GM12878 (cell line): ENCODE results near the gene RHOF. TPM values are rescaled to one million over a fixed set of nuclear protein-coding genes. Genes with fewer than 3 reads are reported as not detected.

ENCODE experiments used
- ATAC-seq: fragments of 200-7000 bp; cut with Tn5 transposase; 3 replicates; pipeline ENCODE4 v1.9.1; 2020; ENCODE audit warnings: mild to moderate bottlenecking, moderate library complexity
- BruUV-seq: library from RNA; stranded (reverse); fragments of 400-500 nt; replicated peaks from 2 replicates; lab custom pipeline; 2021; lab: Mats Ljungman, UMichigan
- CTCF ChIA-PET: fragments of 300-600 bp; sonication (Branson Sonifier 250); formaldehyde crosslinking; extraction: SDS; loops from one replicate; lab custom pipeline; 2021; ENCODE audit warnings: inconsistent platforms; lab: Yijun Ruan, JAX
- POLR2A ChIA-PET: fragments of 350-600 bp; formaldehyde crosslinking; extraction: SDS; loops from one replicate; lab custom pipeline; 2021; ENCODE audit warnings: inconsistent platforms; lab: Charles Lee
- RAD21 ChIA-PET: fragments of 300-600 bp; sonication (Branson Sonifier 250); formaldehyde crosslinking; loops from one replicate; lab custom pipeline; 2023; ENCODE audit warnings: antibody characterized with exemption; ENCODE audit not compliant: unreplicated experiment; lab: Charles Lee
- SMC1A ChIA-PET: fragments of 300-600 bp; sonication (Branson Sonifier 250); formaldehyde crosslinking; loops from one replicate; lab custom pipeline; 2023; ENCODE audit not compliant: unreplicated experiment, uncharacterized antibody; lab: Charles Lee
- DNase-seq: peaks from one replicate; pipeline ENCODE4 v3.0.0-alpha.2; 2011; ENCODE audit warnings: low read depth, low spot score
- FAIRE-seq: peaks from 3 replicates; lab custom pipeline; 2011; peaks lifted over from hg19 to GRCh38; lab: Jason Lieb, UNC
- H2AFZ ChIP-seq: 2 replicates; pipeline ENCODE4 v1.6.0; 2011; ENCODE audit warnings: low read depth, low read length, control low read depth; ENCODE audit not compliant: control insufficient read depth
- H3K27ac ChIP-seq: 2 replicates; pipeline ENCODE4 v1.5.1; 2011; ENCODE audit warnings: control low read depth; ENCODE audit not compliant: control insufficient read depth, insufficient read depth
- H3K27me3 ChIP-seq, 2 experiments: replicated peaks in 1 of 2; 2 replicates each; pipeline versions ENCODE4 v1.6.0 to v1.6.1; 2011; ENCODE audit warnings: low read length in 1 of 2; ENCODE audit not compliant: control insufficient read depth in 2 of 2, insufficient read depth in 2 of 2
- H3K36me3 ChIP-seq, 2 experiments: 2 replicates each; pipeline ENCODE4 v1.5.1; 2011; ENCODE audit warnings: low read length in 1 of 2; ENCODE audit not compliant: control insufficient read depth in 2 of 2, insufficient read depth in 2 of 2
- H3K4me1 ChIP-seq: 2 replicates; pipeline ENCODE4 v1.6.1; 2011; ENCODE audit warnings: mild to moderate bottlenecking, low read length, moderate library complexity, mixed read lengths; ENCODE audit not compliant: control insufficient read depth, insufficient read depth
- H3K4me2 ChIP-seq: 2 replicates; pipeline ENCODE4 v1.6.0; 2011; ENCODE audit warnings: control low read depth; ENCODE audit not compliant: control insufficient read depth, insufficient read depth
- H3K4me3 ChIP-seq: fragments of 200-600 bp; sonication (generic); 2 replicates; pipeline ENCODE4 v1.5.1; 2016
- H3K79me2 ChIP-seq: 2 replicates; pipeline ENCODE4 v1.6.0; 2011; ENCODE audit warnings: low read length; ENCODE audit not compliant: control insufficient read depth, insufficient read depth
- H3K9ac ChIP-seq: 2 replicates; pipeline ENCODE4 v1.8.0; 2011; ENCODE audit warnings: low read length, control low read depth, mixed read lengths; ENCODE audit not compliant: control insufficient read depth, insufficient read depth
- H3K9me3 ChIP-seq: replicated peaks from 3 replicates; pipeline ENCODE4 v1.5.1; 2011; ENCODE audit warnings: mild to moderate bottlenecking, low read length; ENCODE audit not compliant: control insufficient read depth, insufficient read depth
- H4K20me1 ChIP-seq: 2 replicates; pipeline ENCODE4 v1.6.0; 2011; ENCODE audit not compliant: control insufficient read depth, insufficient read depth
- DPF2 ChIP-seq: fragments of 450-650 bp; IDR thresholded peaks from 2 replicates; pipeline ENCODE4 v1.6.1; 2017; ENCODE audit warnings: mild to moderate bottlenecking
- GABPA ChIP-seq: IDR thresholded peaks from 2 replicates; pipeline ENCODE4 v1.6.1; 2014; ENCODE audit warnings: antibody characterized with exemption, low read depth, mild to moderate bottlenecking, inconsistent platforms
- IKZF1 ChIP-seq: fragments of 450-650 bp; conservative IDR thresholded peaks from 2 replicates; pipeline ENCODE4 v1.6.1; 2017; ENCODE audit warnings: antibody characterized with exemption, mild to moderate bottlenecking
- LARP7 ChIP-seq: fragments of 450-650 bp; IDR thresholded peaks from 2 replicates; pipeline ENCODE4 v1.6.1; 2017; ENCODE audit warnings: mild to moderate bottlenecking
- RAD21 ChIP-seq: IDR thresholded peaks from 2 replicates; pipeline ENCODE4 v1.6.1; 2011; ENCODE audit warnings: mild to moderate bottlenecking, low read depth, low read length, moderate library complexity; ENCODE audit not compliant: insufficient read depth
- YY1 ChIP-seq: IDR thresholded peaks from 2 replicates; pipeline ENCODE4 v1.6.1; 2011; ENCODE audit warnings: low read depth, mild to moderate bottlenecking, low read length
- ZNF24 ChIP-seq: fragments of 450-650 bp; IDR thresholded peaks from 2 replicates; pipeline ENCODE4 v1.6.1; 2017; ENCODE audit warnings: antibody characterized with exemption, mild to moderate bottlenecking
- WGBS: methylation state at CpG from one replicate; pipeline ENCODE4 v1.1.6; 2016; ENCODE audit warnings: low lambda C conversion rate; ENCODE audit not compliant: insufficient replicate concordance, insufficient coverage; ENCODE audit errors: missing lambda C conversion rate; 5-methylcytosine and 5-hydroxymethylcytosine counted together
- in situ Hi-C: fragments of 300-500 bp; cut with MboI; formaldehyde crosslinking; loops from 9 replicates; pipeline ENCODE4 v1.14.3; 2018; ENCODE audit warnings: mixed read lengths
- intact Hi-C: fragments of 100-400 bp; cut with micrococcal nuclease; formaldehyde crosslinking; loops from one replicate; pipeline ENCODE4 v1.14.2; 2022; ENCODE audit not compliant: unreplicated experiment
- polyA plus RNA-seq, 11 experiments: library from polyadenylated mRNA; depleted of rRNA in 4 of 11; unstranded in 6 of 11; stranded (reverse) in 5 of 11; fragments of >200 nt; fragmentation: Nextera tagmentation in 4 of 11; fragmentation: Illumina TruSeq in 1 of 11; extraction: Ambion mirVana in 4 of 11; extraction: Trizol in 1 of 11; gene quantifications; 1 replicate in 1 of 11; 2 replicates in 10 of 11; pipeline versions ENCODE4 v1.2.1 to v1.2.3, GENCODE V29; 2011 to 2016; ENCODE audit warnings: inconsistent platforms in 2 of 11, missing spikeins in 2 of 11, low read depth in 1 of 11
- total RNA-seq, 4 experiments: library from RNA; depleted of rRNA in 3 of 4; stranded (reverse); fragments of >200 nt in 3 of 4; fragmentation: Illumina TruSeq in 1 of 4; extraction: Trizol in 1 of 4; gene quantifications; 2 replicates each; pipeline versions ENCODE4 v1.2.1 to v1.2.3, GENCODE V29; 2013 to 2021
- TF ChIP-seq, protein P1 (sequence below): fragments of 450-650 bp; conservative IDR thresholded peaks from 2 replicates; pipeline ENCODE4 v1.6.1; 2017; ENCODE audit warnings: mild to moderate bottlenecking, moderate library complexity
- TF ChIP-seq, protein P2 (sequence below): fragments of 450-650 bp; IDR thresholded peaks from 2 replicates; pipeline ENCODE4 v1.6.1; 2017; ENCODE audit warnings: mild to moderate bottlenecking, moderate library complexity
- TF ChIP-seq, protein P3 (sequence below): fragments of 450-650 bp; IDR thresholded peaks from 2 replicates; pipeline ENCODE4 v1.6.1; 2017; ENCODE audit warnings: mild to moderate bottlenecking, moderate library complexity

Gene RHOF
- total and polyA plus RNA-seq, 10 of the 15 experiments (the other 5 are each of a cell fraction or from before 2014, with no cell fraction given), result 6.1 to 78.7 (median 39.7) TPM

DNA sequence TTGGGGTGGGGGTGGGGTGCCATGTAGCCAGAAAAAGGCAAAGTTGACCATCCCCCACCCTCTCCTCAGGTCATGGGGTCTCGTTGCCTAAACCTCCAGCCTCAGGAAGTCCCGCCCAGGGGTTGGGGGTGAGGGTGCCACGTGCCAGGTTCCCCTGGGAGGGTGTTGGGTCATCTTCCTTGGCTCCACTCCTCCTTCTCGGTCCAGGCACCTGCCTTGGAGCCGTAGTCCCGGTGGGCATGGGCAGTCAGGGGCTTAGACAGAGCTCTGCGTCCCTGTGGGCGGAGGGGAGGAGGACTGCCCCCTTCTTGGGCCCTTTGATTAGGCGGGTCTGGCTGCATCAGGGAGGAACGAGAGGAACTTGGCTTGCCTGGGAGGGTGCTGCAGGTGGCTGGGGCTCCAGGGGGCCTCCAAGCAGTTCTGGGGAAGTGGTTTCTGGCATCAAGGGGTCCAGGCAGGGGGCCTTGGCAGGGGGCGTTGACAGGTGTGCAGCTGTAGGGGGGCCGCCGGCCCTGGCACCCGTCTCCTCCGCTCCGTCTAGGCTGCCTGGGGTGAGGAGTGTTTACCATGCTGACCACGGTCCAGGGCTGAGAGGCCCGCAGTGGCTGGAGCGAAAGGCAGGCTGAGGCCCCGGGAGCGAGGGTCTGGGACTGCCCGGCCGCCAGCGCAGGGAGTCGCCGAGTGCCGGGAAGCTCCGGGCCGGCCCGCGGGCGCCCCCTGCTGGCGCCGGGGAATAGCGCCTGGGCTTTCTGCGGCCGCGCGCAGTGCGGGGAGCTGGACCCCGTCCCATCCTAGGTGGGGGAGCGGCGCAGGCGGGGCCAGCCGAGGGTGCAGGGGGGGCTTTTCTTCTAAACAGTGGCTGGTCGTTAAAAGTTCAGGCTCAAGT is 18.2 kb upstream of the RHOF start:
- Histone ChIP-seq H4K20me1 (peaks cover 3% of the 10 kb centered on the region; the same call in 1 of the 2 replicates), H3K36me3 (peaks cover 3 to 21% of the 10 kb centered on the region in 2 experiments; a peak in 3 of 4 replicates), H3K4me3 (peak overlapping the region; percentile 82), H3K9me3 (no peaks in the 10 kb centered on the region), H2AFZ (peak overlapping the region; percentile 15), H3K4me1 (peaks cover 16% of the 10 kb centered on the region), H3K4me2 (peak overlapping the region; percentile 46), H3K27me3 (no peaks in the 10 kb centered on the region), H3K27ac (peak overlapping the region; percentile 59; the same call in 1 of the 2 replicates), H3K79me2 (peaks cover 41% of the 10 kb centered on the region), H3K9ac (peak overlapping the region; percentile 66)
- RAD21 ChIA-PET, result interaction anchor here (0.6 to 13.1 kb wide), 12 partner anchors 9 to 118 kb away, joined by 3 to 395 read pairs (median 4); partner anchors contain the start of genes PSMD9, RHOF and TMEM120B
- intact Hi-C loops (loop anchor here (1.0 to 2.0 kb wide), 2 partner anchors 17 to 35 kb away; no protein-coding TSS in a partner anchor), in situ Hi-C loops (no loop called here)
- BruUV-seq, result no TSS peak
- POLR2A ChIA-PET, result interaction anchor here (0.6 to 2.5 kb wide), 8 partner anchors 9 to 78 kb away, joined by 3 to 48 read pairs (median 4); partner anchors contain the start of gene RHOF
- SMC1A ChIA-PET, result interaction anchor here (0.6 to 12.2 kb wide), 10 partner anchors 9 to 809 kb away, joined by 3 to 226 read pairs (median 4); partner anchors contain the start of genes PSMD9 and RHOF
- CTCF ChIA-PET, result interaction anchor here (0.7 to 13.6 kb wide), 25 partner anchors 9 to 420 kb away, joined by 3 to 565 read pairs (median 5); partner anchors contain the start of genes PSMD9 and RHOF
- 3% methylated on average over 46 of the region's 46 CpGs for WGBS
- peak; percentile 96 for ATAC-seq
- peak; percentile 13 for FAIRE-seq
- no peak for DNase-seq
- TF ChIP-seq, protein P1, sequence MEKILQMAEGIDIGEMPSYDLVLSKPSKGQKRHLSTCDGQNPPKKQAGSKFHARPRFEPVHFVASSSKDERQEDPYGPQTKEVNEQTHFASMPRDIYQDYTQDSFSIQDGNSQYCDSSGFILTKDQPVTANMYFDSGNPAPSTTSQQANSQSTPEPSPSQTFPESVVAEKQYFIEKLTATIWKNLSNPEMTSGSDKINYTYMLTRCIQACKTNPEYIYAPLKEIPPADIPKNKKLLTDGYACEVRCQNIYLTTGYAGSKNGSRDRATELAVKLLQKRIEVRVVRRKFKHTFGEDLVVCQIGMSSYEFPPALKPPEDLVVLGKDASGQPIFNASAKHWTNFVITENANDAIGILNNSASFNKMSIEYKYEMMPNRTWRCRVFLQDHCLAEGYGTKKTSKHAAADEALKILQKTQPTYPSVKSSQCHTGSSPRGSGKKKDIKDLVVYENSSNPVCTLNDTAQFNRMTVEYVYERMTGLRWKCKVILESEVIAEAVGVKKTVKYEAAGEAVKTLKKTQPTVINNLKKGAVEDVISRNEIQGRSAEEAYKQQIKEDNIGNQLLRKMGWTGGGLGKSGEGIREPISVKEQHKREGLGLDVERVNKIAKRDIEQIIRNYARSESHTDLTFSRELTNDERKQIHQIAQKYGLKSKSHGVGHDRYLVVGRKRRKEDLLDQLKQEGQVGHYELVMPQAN, result peak; percentile 58; the same call in 1 of the 2 replicates
- TF ChIP-seq ZNF24 (0 out of 2 replicates have a peak, but pooled peaks have one; percentile 61), IKZF1 (peak; percentile 52; the same call in 1 of the 2 replicates), DPF2 (peak; percentile 55; the same call in 1 of the 2 replicates), YY1 (peak; percentile 73), RAD21 (peak; percentile 82), LARP7 (peak; percentile 57; the same call in 1 of the 2 replicates), GABPA (no peak)
- TF ChIP-seq, protein P2, sequence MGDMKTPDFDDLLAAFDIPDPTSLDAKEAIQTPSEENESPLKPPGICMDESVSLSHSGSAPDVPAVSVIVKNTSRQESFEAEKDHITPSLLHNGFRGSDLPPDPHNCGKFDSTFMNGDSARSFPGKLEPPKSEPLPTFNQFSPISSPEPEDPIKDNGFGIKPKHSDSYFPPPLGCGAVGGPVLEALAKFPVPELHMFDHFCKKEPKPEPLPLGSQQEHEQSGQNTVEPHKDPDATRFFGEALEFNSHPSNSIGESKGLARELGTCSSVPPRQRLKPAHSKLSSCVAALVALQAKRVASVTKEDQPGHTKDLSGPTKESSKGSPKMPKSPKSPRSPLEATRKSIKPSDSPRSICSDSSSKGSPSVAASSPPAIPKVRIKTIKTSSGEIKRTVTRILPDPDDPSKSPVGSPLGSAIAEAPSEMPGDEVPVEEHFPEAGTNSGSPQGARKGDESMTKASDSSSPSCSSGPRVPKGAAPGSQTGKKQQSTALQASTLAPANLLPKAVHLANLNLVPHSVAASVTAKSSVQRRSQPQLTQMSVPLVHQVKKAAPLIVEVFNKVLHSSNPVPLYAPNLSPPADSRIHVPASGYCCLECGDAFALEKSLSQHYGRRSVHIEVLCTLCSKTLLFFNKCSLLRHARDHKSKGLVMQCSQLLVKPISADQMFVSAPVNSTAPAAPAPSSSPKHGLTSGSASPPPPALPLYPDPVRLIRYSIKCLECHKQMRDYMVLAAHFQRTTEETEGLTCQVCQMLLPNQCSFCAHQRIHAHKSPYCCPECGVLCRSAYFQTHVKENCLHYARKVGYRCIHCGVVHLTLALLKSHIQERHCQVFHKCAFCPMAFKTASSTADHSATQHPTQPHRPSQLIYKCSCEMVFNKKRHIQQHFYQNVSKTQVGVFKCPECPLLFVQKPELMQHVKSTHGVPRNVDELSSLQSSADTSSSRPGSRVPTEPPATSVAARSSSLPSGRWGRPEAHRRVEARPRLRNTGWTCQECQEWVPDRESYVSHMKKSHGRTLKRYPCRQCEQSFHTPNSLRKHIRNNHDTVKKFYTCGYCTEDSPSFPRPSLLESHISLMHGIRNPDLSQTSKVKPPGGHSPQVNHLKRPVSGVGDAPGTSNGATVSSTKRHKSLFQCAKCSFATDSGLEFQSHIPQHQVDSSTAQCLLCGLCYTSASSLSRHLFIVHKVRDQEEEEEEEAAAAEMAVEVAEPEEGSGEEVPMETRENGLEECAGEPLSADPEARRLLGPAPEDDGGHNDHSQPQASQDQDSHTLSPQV, result peak; percentile 78; the same call in 1 of the 2 replicates
- TF ChIP-seq, protein P3, sequence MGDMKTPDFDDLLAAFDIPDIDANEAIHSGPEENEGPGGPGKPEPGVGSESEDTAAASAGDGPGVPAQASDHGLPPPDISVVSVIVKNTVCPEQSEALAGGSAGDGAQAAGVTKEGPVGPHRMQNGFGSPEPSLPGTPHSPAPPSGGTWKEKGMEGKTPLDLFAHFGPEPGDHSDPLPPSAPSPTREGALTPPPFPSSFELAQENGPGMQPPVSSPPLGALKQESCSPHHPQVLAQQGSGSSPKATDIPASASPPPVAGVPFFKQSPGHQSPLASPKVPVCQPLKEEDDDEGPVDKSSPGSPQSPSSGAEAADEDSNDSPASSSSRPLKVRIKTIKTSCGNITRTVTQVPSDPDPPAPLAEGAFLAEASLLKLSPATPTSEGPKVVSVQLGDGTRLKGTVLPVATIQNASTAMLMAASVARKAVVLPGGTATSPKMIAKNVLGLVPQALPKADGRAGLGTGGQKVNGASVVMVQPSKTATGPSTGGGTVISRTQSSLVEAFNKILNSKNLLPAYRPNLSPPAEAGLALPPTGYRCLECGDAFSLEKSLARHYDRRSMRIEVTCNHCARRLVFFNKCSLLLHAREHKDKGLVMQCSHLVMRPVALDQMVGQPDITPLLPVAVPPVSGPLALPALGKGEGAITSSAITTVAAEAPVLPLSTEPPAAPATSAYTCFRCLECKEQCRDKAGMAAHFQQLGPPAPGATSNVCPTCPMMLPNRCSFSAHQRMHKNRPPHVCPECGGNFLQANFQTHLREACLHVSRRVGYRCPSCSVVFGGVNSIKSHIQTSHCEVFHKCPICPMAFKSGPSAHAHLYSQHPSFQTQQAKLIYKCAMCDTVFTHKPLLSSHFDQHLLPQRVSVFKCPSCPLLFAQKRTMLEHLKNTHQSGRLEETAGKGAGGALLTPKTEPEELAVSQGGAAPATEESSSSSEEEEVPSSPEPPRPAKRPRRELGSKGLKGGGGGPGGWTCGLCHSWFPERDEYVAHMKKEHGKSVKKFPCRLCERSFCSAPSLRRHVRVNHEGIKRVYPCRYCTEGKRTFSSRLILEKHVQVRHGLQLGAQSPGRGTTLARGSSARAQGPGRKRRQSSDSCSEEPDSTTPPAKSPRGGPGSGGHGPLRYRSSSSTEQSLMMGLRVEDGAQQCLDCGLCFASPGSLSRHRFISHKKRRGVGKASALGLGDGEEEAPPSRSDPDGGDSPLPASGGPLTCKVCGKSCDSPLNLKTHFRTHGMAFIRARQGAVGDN, result 0 out of 2 replicates have a peak, but pooled peaks have one; percentile 13
